HUES48 (cell line): Measurements from ENCODE around the gene CSNK2A2.

Source experiments
- H3K27ac ChIP-seq: one replicate; pipeline ENCODE4 v1.7.0; 2013; ENCODE audit warnings: low read depth, low read length, inconsistent platforms
- H3K27me3 ChIP-seq: 2 replicates; pipeline ENCODE4 v1.6.1; 2013; ENCODE audit warnings: mild to moderate bottlenecking, low read length; ENCODE audit not compliant: control insufficient read depth, insufficient read depth
- H3K36me3 ChIP-seq: 2 replicates; pipeline ENCODE4 v1.6.1; 2013; ENCODE audit warnings: low read length; ENCODE audit not compliant: control insufficient read depth, insufficient read depth
- H3K4me1 ChIP-seq: 2 replicates; pipeline ENCODE4 v1.6.1; 2013; ENCODE audit warnings: mild to moderate bottlenecking, low read length; ENCODE audit not compliant: control insufficient read depth, insufficient read depth
- H3K4me3 ChIP-seq: 2 replicates; pipeline ENCODE4 v1.5.1; 2013; ENCODE audit warnings: mild to moderate bottlenecking, low read depth, low read length
- H3K9ac ChIP-seq: 2 replicates; pipeline ENCODE4 v1.6.1; 2013; ENCODE audit warnings: mild to moderate bottlenecking, low read depth, low read length, moderate library complexity
- H3K9me3 ChIP-seq: 2 replicates; pipeline ENCODE4 v1.6.1; 2013; ENCODE audit warnings: low read length; ENCODE audit not compliant: control insufficient read depth, insufficient read depth

Gene CSNK2A2

GRCh38 chr16:58219432-58219831 lies 21.5 kb upstream of the CSNK2A2 start:
- Histone ChIP-seq H3K9ac (no peak overlapping the region), H3K4me1 (no peaks in the 10 kb centered on the region), H3K27me3 (no peaks in the 10 kb centered on the region), H3K36me3 (no peaks in the 10 kb centered on the region), H3K27ac (no peak overlapping the region), H3K4me3 (no peak overlapping the region), H3K9me3 (no peaks in the 10 kb centered on the region)

- no peak overlapping the region for H3K4me3 ChIP-seq
- no peaks in the 10 kb centered on the region for H3K9me3 ChIP-seq
- H3K36me3 ChIP-seq: no peaks in the 10 kb centered on the region
- no peak overlapping the region for H3K9ac ChIP-seq
- H3K4me1 ChIP-seq: no peaks in the 10 kb centered on the region
- no peaks in the 10 kb centered on the region for H3K27me3 ChIP-seq
- no peak overlapping the region for H3K27ac ChIP-seq
Observed at GRCh38 chr16:58218786-58219185, 20.9 kb upstream of the CSNK2A2 start.

GRCh38 chr16:58217311-58217925 lies 19.5 kb upstream of the CSNK2A2 start:
- H3K4me1 ChIP-seq: no peaks in the 10 kb centered on the region
- H3K9ac ChIP-seq: no peak overlapping the region
- H3K9me3 ChIP-seq: no peaks in the 10 kb centered on the region
- no peak overlapping the region for H3K27ac ChIP-seq
- H3K27me3 ChIP-seq: no peaks in the 10 kb centered on the region
- H3K4me3 ChIP-seq: no peak overlapping the region
- H3K36me3 ChIP-seq: no peaks in the 10 kb centered on the region

- H3K4me1 ChIP-seq: no peaks in the 10 kb centered on the region
- 0 out of 2 replicates have a peak, but pooled peaks cover 3% of the 10 kb centered on the region for H3K27me3 ChIP-seq
- H3K4me3 ChIP-seq: no peak overlapping the region
- no peak overlapping the region for H3K27ac ChIP-seq
- no peaks in the 10 kb centered on the region for H3K36me3 ChIP-seq
- no peak overlapping the region for H3K9ac ChIP-seq
- H3K9me3 ChIP-seq: no peaks in the 10 kb centered on the region
Observed at GRCh38 chr16:58212824-58213655, 15.1 kb upstream of the CSNK2A2 start.

- Histone ChIP-seq H3K27me3 (0 out of 2 replicates have a peak, but pooled peaks cover 3% of the 10 kb centered on the region), H3K9ac (no peak overlapping the region), H3K4me3 (no peak overlapping the region), H3K27ac (no peak overlapping the region), H3K36me3 (no peaks in the 10 kb centered on the region), H3K9me3 (no peaks in the 10 kb centered on the region), H3K4me1 (no peaks in the 10 kb centered on the region)
Observed at GRCh38 chr16:58211846-58212245, 13.9 kb upstream of the CSNK2A2 start.

- Histone ChIP-seq H3K4me3 (no peak overlapping the region), H3K9ac (no peak overlapping the region), H3K9me3 (no peaks in the 10 kb centered on the region), H3K4me1 (no peaks in the 10 kb centered on the region), H3K27me3 (0 out of 2 replicates have a peak, but pooled peaks cover 3% of the 10 kb centered on the region), H3K36me3 (no peaks in the 10 kb centered on the region), H3K27ac (no peak overlapping the region)
Observed at GRCh38 chr16:58211245-58211644, 13.3 kb upstream of the CSNK2A2 start.

- no peaks in the 10 kb centered on the region for H3K36me3 ChIP-seq
Observed at GRCh38 chr16:58205276-58206036, 7.5 kb upstream of the CSNK2A2 start.

GRCh38 chr16:58201163-58201562 lies 3.3 kb upstream of the CSNK2A2 start:
- no peak overlapping the region for H3K9ac ChIP-seq
- peaks cover 3% of the 10 kb centered on the region for H3K36me3 ChIP-seq
- peaks cover 8% of the 10 kb centered on the region; the same call in 1 of the 2 replicates for H3K27me3 ChIP-seq
- H3K4me1 ChIP-seq: peaks cover 19% of the 10 kb centered on the region
- no peaks in the 10 kb centered on the region for H3K9me3 ChIP-seq
- H3K27ac ChIP-seq: no peak overlapping the region
- no peak overlapping the region for H3K4me3 ChIP-seq

More at GRCh38 chr16:58205276-58206036, 7.5 kb upstream of the CSNK2A2 start:
- Histone ChIP-seq H3K4me1 (peaks cover 13% of the 10 kb centered on the region), H3K27ac (no peak overlapping the region), H3K4me3 (no peak overlapping the region), H3K9ac (no peak overlapping the region), H3K9me3 (no peaks in the 10 kb centered on the region), H3K27me3 (no peaks in the 10 kb centered on the region)

GRCh38 chr16:58200004-58200797 lies 2.3 kb upstream of the CSNK2A2 start:
- no peak overlapping the region for H3K4me3 ChIP-seq
- no peak overlapping the region for H3K27ac ChIP-seq
- H3K9me3 ChIP-seq: no peaks in the 10 kb centered on the region
- H3K9ac ChIP-seq: no peak overlapping the region
- H3K4me1 ChIP-seq: peaks cover 12% of the 10 kb centered on the region
- H3K36me3 ChIP-seq: peaks cover 13% of the 10 kb centered on the region
- peaks cover 8% of the 10 kb centered on the region; the same call in 1 of the 2 replicates for H3K27me3 ChIP-seq

- Histone ChIP-seq H3K4me1 (peaks cover 9% of the 10 kb centered on the region), H3K27me3 (peaks cover 8% of the 10 kb centered on the region; the same call in 1 of the 2 replicates), H3K36me3 (peaks cover 26% of the 10 kb centered on the region), H3K4me3 (peak overlapping the region; percentile 82), H3K27ac (no peak overlapping the region), H3K9me3 (no peaks in the 10 kb centered on the region), H3K9ac (no peak overlapping the region)
Observed at GRCh38 chr16:58198803-58199411, 1.0 kb upstream of the CSNK2A2 start.
